Skin epidermis (tissue), 12 donors: Measurements from ENCODE around the gene TMEM94.

Experiments used
- H3K27ac ChIP-seq, 21 experiments: fragments of 200-600 bp; sonication (generic) in 11 of 21; one replicate each; pipeline ENCODE4 v1.5.0; 2020; ENCODE audit warnings: mild to moderate bottlenecking in 3 of 21, inconsistent platforms in 2 of 21, moderate library complexity in 2 of 21
- H3K4me3 ChIP-seq, 7 experiments: fragments of 200-600 bp; sonication (generic) in 2 of 7; one replicate each; pipeline ENCODE4 v1.5.0; 2020; ENCODE audit warnings: inconsistent platforms in 2 of 7, mild to moderate bottlenecking in 2 of 7, moderate library complexity in 1 of 7

TMEM94 gene

GRCh38 chr17:75539967-75540729, 83.7 kb downstream of the TMEM94 start:
- no peak overlapping the region for H3K4me3 ChIP-seq
- no peak overlapping the region for H3K27ac ChIP-seq

- peak overlapping the region in 1 of 21 experiments; percentile 14 for H3K27ac ChIP-seq
- H3K4me3 ChIP-seq, result no peak overlapping the region
Measured at GRCh38 chr17:75540923-75541503, 84.6 kb downstream of the TMEM94 start.

GRCh38 chr17:75542229-75542628, 85.8 kb downstream of the TMEM94 start:
- no peak overlapping the region for H3K4me3 ChIP-seq
- H3K27ac ChIP-seq, result no peak overlapping the region

GRCh38 chr17:75542728-75543336, 86.4 kb downstream of the TMEM94 start:
- H3K27ac ChIP-seq, result no peak overlapping the region
- no peak overlapping the region for H3K4me3 ChIP-seq

GRCh38 chr17:75544250-75544649, 87.8 kb downstream of the TMEM94 start:
- no peak overlapping the region for H3K4me3 ChIP-seq
- H3K27ac ChIP-seq, result peak overlapping the region in 2 of 21 experiments; percentile 34 to 44

GRCh38 chr17:75546181-75546580, 89.7 kb downstream of the TMEM94 start:
- Histone ChIP-seq H3K4me3 (no peak overlapping the region), H3K27ac (peak overlapping the region in 1 of 21 experiments; percentile 3)

- Histone ChIP-seq H3K4me3 (no peak overlapping the region), H3K27ac (peak overlapping the region in 3 of 21 experiments; percentile 7 to 46 (median 23))
Measured at GRCh38 chr17:75547091-75547490, 90.7 kb downstream of the TMEM94 start.

GRCh38 chr17:75548813-75549212, 92.4 kb downstream of the TMEM94 start:
- Histone ChIP-seq H3K4me3 (no peak overlapping the region), H3K27ac (peak overlapping the region in 16 of 21 experiments; percentile 22 to 91 (median 78))
